Endodermal cell (in vitro differentiated cells): ENCODE data around the gene CTCFL. TPM values are rescaled to one million over a fixed set of nuclear protein-coding genes. Genes with fewer than 3 reads are reported as not detected.
"Not testable (repeated sequence)": the region's sequence is repeated elsewhere in the genome, so short reads cannot be mapped to it uniquely, and the experiment has no call there.

Source experiments
- DNase-seq: peaks from one replicate; pipeline ENCODE4 v3.0.0-alpha.2; 2017
- H3K27ac ChIP-seq: 2 replicates; pipeline ENCODE4 v1.5.1; 2013; ENCODE audit warnings: mild to moderate bottlenecking, low read depth, low read length, moderate library complexity
- H3K27me3 ChIP-seq: 2 replicates; pipeline ENCODE4 v1.6.1; 2013; ENCODE audit warnings: mild to moderate bottlenecking, low read length, moderate library complexity; ENCODE audit not compliant: insufficient read depth, control insufficient read depth, poor library complexity, severe bottlenecking
- H3K36me3 ChIP-seq: 2 replicates; pipeline ENCODE4 v1.7.0; 2013; ENCODE audit warnings: mild to moderate bottlenecking, low read length, moderate library complexity; ENCODE audit not compliant: control insufficient read depth, insufficient read depth
- H3K4me1 ChIP-seq: one replicate; pipeline ENCODE4 v1.7.0; 2013; ENCODE audit warnings: low read length; ENCODE audit not compliant: control insufficient read depth, insufficient read depth
- H3K4me3 ChIP-seq: 2 replicates; pipeline ENCODE4 v1.5.1; 2013; ENCODE audit warnings: mild to moderate bottlenecking, low read length, moderate library complexity
- H3K9ac ChIP-seq: 2 replicates; pipeline ENCODE4 v1.6.1; 2013; ENCODE audit warnings: mild to moderate bottlenecking, low read length, moderate library complexity; ENCODE audit not compliant: poor library complexity, severe bottlenecking; ENCODE audit errors: extremely low read depth
- H3K9me3 ChIP-seq: 2 replicates; pipeline ENCODE4 v1.6.1; 2013; ENCODE audit warnings: mild to moderate bottlenecking, low read length, moderate library complexity; ENCODE audit not compliant: control insufficient read depth
- H3K27ac Mint-ChIP-seq: 2 replicates; pipeline ENCODE4 v1.8.0; 2020; ENCODE audit warnings: mixed read lengths
- H3K27me3 Mint-ChIP-seq: 2 replicates; pipeline ENCODE4 v1.8.0; 2021; ENCODE audit warnings: mild to moderate bottlenecking, mixed read lengths; ENCODE audit not compliant: insufficient read depth
- H3K36me3 Mint-ChIP-seq: 2 replicates; pipeline ENCODE4 v1.8.0; 2020; ENCODE audit warnings: low read depth, mixed read lengths
- H3K4me1 Mint-ChIP-seq: 2 replicates; pipeline ENCODE4 v1.8.0; 2020; ENCODE audit warnings: mixed read lengths
- H3K4me3 Mint-ChIP-seq: 2 replicates; pipeline ENCODE4 v1.8.0; 2020; ENCODE audit warnings: mild to moderate bottlenecking, moderate library complexity, mixed read lengths
- H3K9me3 Mint-ChIP-seq: 2 replicates; pipeline ENCODE4 v1.8.0; 2020; ENCODE audit warnings: mild to moderate bottlenecking, mixed read lengths
- CTCF ChIP-seq: fragments of 200-600 bp; sonication (generic); conservative IDR thresholded peaks from 2 replicates; pipeline ENCODE4 v1.5.0; 2021; ENCODE audit warnings: antibody characterized with exemption, mild to moderate bottlenecking
- WGBS, 2 experiments: methylation state at CpG; one replicate each; pipeline versions ENCODE4 v1.1.5 to v1.1.7; 2013; ENCODE audit warnings: missing lambda C conversion rate in 2 of 2, mixed read lengths in 1 of 2; ENCODE audit not compliant: insufficient coverage in 1 of 2, insufficient read length in 1 of 2; 5-methylcytosine and 5-hydroxymethylcytosine counted together
- total RNA-seq, 2 donors: library from RNA; stranded (reverse); fragmentation: NEBNext Ultra II Directional in 1 of 2; extraction: Animal tissue kit (Norgen Biotek cat#: 25700) in 1 of 2; gene quantifications; 2 replicates in 1 of 2; 3 replicates in 1 of 2; pipeline ENCODE4 v1.2.1, GENCODE V29; 2021

CTCFL gene
- total RNA-seq, 2 donors from 2014 or later = 0.33 to 1.4 TPM

GRCh38 chr20:57493091-57493615 lies 31.8 kb downstream of the CTCFL start:
- TF ChIP-seq CTCF = no peak
- H3K36me3 ChIP-seq = no peaks in the 10 kb centered on the region
- DNase-seq = peak; percentile 47
- Mint-ChIP-seq H3K27ac (no peak overlapping the region), H3K4me3 (no peak overlapping the region), H3K36me3 (no peaks in the 10 kb centered on the region), H3K27me3 (no peaks in the 10 kb centered on the region), H3K9me3 (no peaks in the 10 kb centered on the region), H3K4me1 (peaks cover 4% of the 10 kb centered on the region)
- H3K9me3 ChIP-seq = no peaks in the 10 kb centered on the region
- H3K4me3 ChIP-seq = no peak overlapping the region
- WGBS, 2 experiments = 71 to 82% methylated on average over 4 to 10 of the region's 10 CpGs
- H3K4me1 ChIP-seq = no peaks in the 10 kb centered on the region
- no peaks in the 10 kb centered on the region for H3K27me3 ChIP-seq
- no peak overlapping the region for H3K27ac ChIP-seq
- no peak overlapping the region for H3K9ac ChIP-seq

- 82 to 83% methylated on average over 1 to 6 of the region's 6 CpGs for WGBS, 2 experiments
- no peaks in the 10 kb centered on the region for H3K4me1 ChIP-seq
Measured at GRCh38 chr20:57491373-57491772, 33.6 kb downstream of the CTCFL start.

GRCh38 chr20:57488277-57488676 lies 36.7 kb downstream of the CTCFL start:
- WGBS, 2 experiments = 92 to 97% methylated on average over 3 to 5 of the region's 5 CpGs
- H3K9me3 ChIP-seq, H3K9ac ChIP-seq, H3K36me3 ChIP-seq, H3K27ac ChIP-seq, H3K27ac Mint-ChIP-seq, H3K27me3 ChIP-seq, H3K9me3 Mint-ChIP-seq, H3K4me1 Mint-ChIP-seq, DNase-seq, H3K27me3 Mint-ChIP-seq, H3K4me3 ChIP-seq, H3K36me3 Mint-ChIP-seq, H3K4me3 Mint-ChIP-seq, H3K4me1 ChIP-seq: not testable (repeated sequence)

More at GRCh38 chr20:57491373-57491772, 33.6 kb downstream of the CTCFL start:
- Mint-ChIP-seq H3K27ac (no peak overlapping the region), H3K27me3 (no peaks in the 10 kb centered on the region), H3K4me1 (peaks cover 4% of the 10 kb centered on the region), H3K4me3 (no peak overlapping the region), H3K36me3 (no peaks in the 10 kb centered on the region), H3K9me3 (no peaks in the 10 kb centered on the region)
- TF ChIP-seq CTCF = no peak
- Histone ChIP-seq H3K36me3 (no peaks in the 10 kb centered on the region), H3K9ac (no peak overlapping the region), H3K27ac (no peak overlapping the region), H3K4me3 (no peak overlapping the region), H3K9me3 (no peaks in the 10 kb centered on the region), H3K27me3 (no peaks in the 10 kb centered on the region)
- DNase-seq = peak; percentile 7

- no peak for DNase-seq
- Mint-ChIP-seq H3K4me1 (peaks cover 5% of the 10 kb centered on the region), H3K27ac (no peak overlapping the region), H3K4me3 (no peak overlapping the region), H3K9me3 (no peaks in the 10 kb centered on the region), H3K27me3 (no peaks in the 10 kb centered on the region), H3K36me3 (no peaks in the 10 kb centered on the region)
- Histone ChIP-seq H3K27me3 (no peaks in the 10 kb centered on the region), H3K4me3 (no peak overlapping the region), H3K36me3 (no peaks in the 10 kb centered on the region), H3K9ac (no peak overlapping the region), H3K27ac (no peak overlapping the region), H3K9me3 (no peaks in the 10 kb centered on the region), H3K4me1 (no peaks in the 10 kb centered on the region)
- WGBS, 2 experiments = no CpG with 5 or more reads among the region's 1 CpG
- TF ChIP-seq CTCF = no peak
Measured at GRCh38 chr20:57485770-57486169, 39.2 kb downstream of the CTCFL start.
